Type B pancreatic cell (in vitro differentiated cells): ENCODE data around the gene DLL4. TPM values are rescaled to one million over a fixed set of nuclear protein-coding genes. Genes with fewer than 3 reads are reported as not detected.

Experiments
- DNase-seq: peaks from one replicate; pipeline ENCODE4 v3.0.0; 2021; ENCODE audit warnings: mixed read lengths; ENCODE audit not compliant: unreplicated experiment; ENCODE audit errors: extremely low spot score
- H3K27ac Mint-ChIP-seq: 2 replicates; pipeline ENCODE4 v1.8.0; 2021; ENCODE audit warnings: mild to moderate bottlenecking, mixed read lengths
- H3K27me3 Mint-ChIP-seq: 2 replicates; pipeline ENCODE4 v1.8.0; 2021; ENCODE audit warnings: mixed read lengths
- H3K36me3 Mint-ChIP-seq: 2 replicates; pipeline ENCODE4 v1.8.0; 2021; ENCODE audit warnings: mixed read lengths
- H3K4me1 Mint-ChIP-seq: one replicate; pipeline ENCODE4 v1.8.0; 2021; ENCODE audit warnings: mixed read lengths; ENCODE audit not compliant: unreplicated experiment
- H3K4me3 Mint-ChIP-seq: 2 replicates; pipeline ENCODE4 v1.8.0; 2021; ENCODE audit warnings: mild to moderate bottlenecking, mixed read lengths
- H3K9me3 Mint-ChIP-seq: 2 replicates; pipeline ENCODE4 v1.8.0; 2021; ENCODE audit warnings: mixed read lengths
- total RNA-seq: library from RNA; stranded (reverse); gene quantifications from 2 replicates; pipeline ENCODE4 v1.2.1, GENCODE V29; 2021; ENCODE audit warnings: low replicate concordance
- TF ChIP-seq, protein P1 (sequence below): fragments of 200-600 bp; sonication (generic); conservative IDR thresholded peaks from 2 replicates; pipeline ENCODE4 v1.5.0; 2021; ENCODE audit warnings: antibody characterized with exemption, mild to moderate bottlenecking

The DLL4 gene
- total RNA-seq, 1 donor from 2014 or later = 2.9 TPM

GRCh38 chr15:40904552-40905201 lies 24.5 kb upstream of the DLL4 start:
- peaks cover 11% of the 10 kb centered on the region for H3K36me3 Mint-ChIP-seq
- H3K9me3 Mint-ChIP-seq = no peaks in the 10 kb centered on the region
- H3K4me1 Mint-ChIP-seq = peaks cover 12% of the 10 kb centered on the region
- TF ChIP-seq, protein P1, sequence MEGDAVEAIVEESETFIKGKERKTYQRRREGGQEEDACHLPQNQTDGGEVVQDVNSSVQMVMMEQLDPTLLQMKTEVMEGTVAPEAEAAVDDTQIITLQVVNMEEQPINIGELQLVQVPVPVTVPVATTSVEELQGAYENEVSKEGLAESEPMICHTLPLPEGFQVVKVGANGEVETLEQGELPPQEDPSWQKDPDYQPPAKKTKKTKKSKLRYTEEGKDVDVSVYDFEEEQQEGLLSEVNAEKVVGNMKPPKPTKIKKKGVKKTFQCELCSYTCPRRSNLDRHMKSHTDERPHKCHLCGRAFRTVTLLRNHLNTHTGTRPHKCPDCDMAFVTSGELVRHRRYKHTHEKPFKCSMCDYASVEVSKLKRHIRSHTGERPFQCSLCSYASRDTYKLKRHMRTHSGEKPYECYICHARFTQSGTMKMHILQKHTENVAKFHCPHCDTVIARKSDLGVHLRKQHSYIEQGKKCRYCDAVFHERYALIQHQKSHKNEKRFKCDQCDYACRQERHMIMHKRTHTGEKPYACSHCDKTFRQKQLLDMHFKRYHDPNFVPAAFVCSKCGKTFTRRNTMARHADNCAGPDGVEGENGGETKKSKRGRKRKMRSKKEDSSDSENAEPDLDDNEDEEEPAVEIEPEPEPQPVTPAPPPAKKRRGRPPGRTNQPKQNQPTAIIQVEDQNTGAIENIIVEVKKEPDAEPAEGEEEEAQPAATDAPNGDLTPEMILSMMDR = no peak
- H3K4me3 Mint-ChIP-seq = no peak overlapping the region
- no peak for DNase-seq
- H3K27me3 Mint-ChIP-seq = no peaks in the 10 kb centered on the region
- H3K27ac Mint-ChIP-seq = no peak overlapping the region

- H3K9me3 Mint-ChIP-seq = no peaks in the 10 kb centered on the region
- TF ChIP-seq, protein P1 = peak; percentile 92
- H3K27ac Mint-ChIP-seq = peak overlapping the region; percentile 70
- DNase-seq = peak; percentile 93
- H3K4me1 Mint-ChIP-seq = peaks cover 28% of the 10 kb centered on the region
- H3K36me3 Mint-ChIP-seq = peaks cover 11% of the 10 kb centered on the region
- H3K27me3 Mint-ChIP-seq = no peaks in the 10 kb centered on the region
- peak overlapping the region; percentile 44 for H3K4me3 Mint-ChIP-seq
Measured at GRCh38 chr15:40906091-40906990, 22.8 kb upstream of the DLL4 start.

GRCh38 chr15:40906991-40907802 lies 21.9 kb upstream of the DLL4 start:
- Mint-ChIP-seq H3K36me3 (peaks cover 11% of the 10 kb centered on the region), H3K27ac (no peak overlapping the region), H3K4me1 (peaks cover 32% of the 10 kb centered on the region), H3K9me3 (no peaks in the 10 kb centered on the region), H3K27me3 (no peaks in the 10 kb centered on the region), H3K4me3 (no peak overlapping the region)
- no peak for DNase-seq
- TF ChIP-seq, protein P1 = no peak

GRCh38 chr15:40908095-40908494 lies 21.0 kb upstream of the DLL4 start:
- H3K27ac Mint-ChIP-seq = peak overlapping the region; percentile 48
- no peak for DNase-seq
- H3K4me3 Mint-ChIP-seq = peak overlapping the region; percentile 48
- no peaks in the 10 kb centered on the region for H3K27me3 Mint-ChIP-seq
- TF ChIP-seq, protein P1 = no peak
- H3K36me3 Mint-ChIP-seq = peaks cover 7% of the 10 kb centered on the region
- peaks cover 32% of the 10 kb centered on the region for H3K4me1 Mint-ChIP-seq
- H3K9me3 Mint-ChIP-seq = no peaks in the 10 kb centered on the region
